ENCODE data around the gene ATXN7L1. TPM values are rescaled to one million over a fixed set of nuclear protein-coding genes. Genes with fewer than 3 reads are reported as not detected.

Gene ATXN7L1
- total RNA-seq, 2 donors from 2014 or later, result 3.6 to 5.4 TPM

- H3K27me3 Mint-ChIP-seq, result no peaks in the 10 kb centered on the region
- peaks cover 4% of the 10 kb centered on the region for H3K9me3 Mint-ChIP-seq
- peaks cover 23 to 38% of the 10 kb centered on the region in 2 donors for H3K4me1 Mint-ChIP-seq (ENCODE audit: low read depth in 2 of 2)
- no peak for ATAC-seq
- no peak for DNase-seq (ENCODE audit: low spot score)
- peaks cover 7% of the 10 kb centered on the region for H3K36me3 Mint-ChIP-seq
- peak overlapping the region in 1 of 2 donors; percentile 27 for H3K27ac Mint-ChIP-seq
- H3K4me3 Mint-ChIP-seq, result no peak overlapping the region
These were observed 55.9 kb downstream of the ATXN7L1 start for GRCh38 chr7:105820363-105821066.

- H3K27ac Mint-ChIP-seq, result peak overlapping the region in 1 of 2 donors; percentile 27
- H3K27me3 Mint-ChIP-seq, result no peaks in the 10 kb centered on the region
- peaks cover 4% of the 10 kb centered on the region for H3K9me3 Mint-ChIP-seq
- no peak for ATAC-seq
- H3K4me1 Mint-ChIP-seq (ENCODE audit: low read depth in 2 of 2), result peaks cover 26 to 40% of the 10 kb centered on the region in 2 donors
- DNase-seq (ENCODE audit: low spot score), result no peak
- H3K4me3 Mint-ChIP-seq, result no peak overlapping the region
- H3K36me3 Mint-ChIP-seq, result peaks cover 6% of the 10 kb centered on the region
These were observed 56.8 kb downstream of the ATXN7L1 start for GRCh38 chr7:105819559-105819958.

GRCh38 chr7:105816954-105817615, 59.3 kb downstream of the ATXN7L1 start:
- Mint-ChIP-seq H3K4me3 (no peak overlapping the region), H3K36me3 (no peaks in the 10 kb centered on the region), H3K27ac (no peak overlapping the region), H3K27me3 (no peaks in the 10 kb centered on the region), H3K9me3 (no peaks in the 10 kb centered on the region), H3K4me1 (ENCODE audit: low read depth in 2 of 2) (peaks cover 27 to 38% of the 10 kb centered on the region in 2 donors)
- ATAC-seq (no peak), DNase-seq (ENCODE audit: low spot score) (no peak)

DNA sequence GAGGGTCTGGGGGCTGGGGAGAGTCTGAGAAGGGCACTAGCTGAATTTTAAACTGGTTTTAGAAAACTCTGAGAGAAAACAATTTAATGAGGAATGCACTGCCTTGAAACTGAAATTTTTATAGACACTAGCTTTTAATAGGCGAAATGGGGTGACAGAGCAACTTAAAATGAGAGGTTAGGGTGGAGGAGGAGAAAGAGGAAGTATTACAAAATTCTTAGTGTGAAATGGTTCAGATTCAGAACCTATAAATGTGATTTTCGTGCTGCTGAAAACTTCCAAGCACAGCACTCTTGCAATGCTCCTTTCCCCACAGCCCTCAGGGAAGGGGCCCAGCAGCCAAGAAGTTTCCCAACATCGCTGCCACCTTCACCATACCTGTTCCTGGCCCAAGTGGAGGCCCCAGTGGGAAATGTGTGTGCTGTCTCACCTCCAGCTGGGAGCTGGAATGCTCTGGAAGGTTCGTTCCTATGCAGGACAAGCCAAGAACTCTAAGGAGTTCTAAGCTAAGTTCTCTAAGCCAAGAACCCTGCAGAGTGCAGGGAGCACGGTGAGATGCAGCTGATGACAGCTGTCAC, 60.0 kb downstream of the ATXN7L1 start:
- Mint-ChIP-seq H3K36me3 (no peaks in the 10 kb centered on the region), H3K27ac (peak overlapping the region in 1 of 2 donors; percentile 62), H3K4me3 (no peak overlapping the region), H3K27me3 (no peaks in the 10 kb centered on the region), H3K9me3 (no peaks in the 10 kb centered on the region), H3K4me1 (ENCODE audit: low read depth in 2 of 2) (peaks cover 27 to 33% of the 10 kb centered on the region in 2 donors)
- ATAC-seq (no peak), DNase-seq (ENCODE audit: low spot score) (no peak)

DNA sequence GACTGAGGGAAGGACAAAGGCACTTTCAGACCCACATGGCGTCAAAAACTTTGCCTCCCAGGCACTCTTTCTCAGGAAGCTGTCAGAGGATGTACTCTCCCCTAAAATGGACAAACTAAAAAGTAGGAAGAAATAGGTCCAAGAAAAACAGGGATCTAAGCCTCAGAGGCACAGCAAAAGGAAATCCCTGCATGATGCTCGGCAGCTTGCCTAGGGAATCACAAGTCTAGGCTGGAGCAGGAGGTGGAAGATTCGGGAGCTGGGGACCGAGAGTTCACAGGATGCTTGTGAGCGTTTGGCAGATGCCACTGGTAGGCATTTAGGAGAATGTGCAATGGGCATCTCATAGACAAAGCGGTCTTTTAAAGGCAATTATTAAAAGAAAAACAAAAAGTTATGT, 60.8 kb downstream of the ATXN7L1 start:
- Mint-ChIP-seq H3K36me3 (no peaks in the 10 kb centered on the region), H3K27ac (peak overlapping the region in 1 of 2 donors; percentile 62), H3K4me3 (no peak overlapping the region), H3K9me3 (no peaks in the 10 kb centered on the region), H3K4me1 (ENCODE audit: low read depth in 2 of 2) (peaks cover 31 to 32% of the 10 kb centered on the region in 2 donors), H3K27me3 (no peaks in the 10 kb centered on the region)
- ATAC-seq (no peak), DNase-seq (ENCODE audit: low spot score) (no peak)

DNA sequence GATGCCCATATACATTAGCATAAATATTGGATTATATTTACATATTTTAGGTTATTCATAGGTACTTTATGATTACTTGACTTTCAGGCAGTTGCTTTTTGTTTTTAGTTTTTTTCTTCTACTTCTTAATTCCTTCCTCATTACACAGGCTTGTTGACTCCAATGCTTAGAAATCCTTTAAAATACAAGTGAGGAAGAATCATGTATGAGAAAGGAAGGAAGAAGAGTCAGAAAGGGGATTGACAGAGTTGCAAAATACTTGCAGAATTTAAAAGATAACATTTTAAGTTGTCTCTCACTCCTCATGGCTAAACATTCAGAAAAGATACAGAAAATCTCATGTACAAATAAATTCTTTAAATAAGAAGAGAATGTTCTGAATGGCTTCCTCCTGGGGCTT, 61.9 kb downstream of the ATXN7L1 start:
- DNase-seq (ENCODE audit: low spot score), result no peak
- H3K9me3 Mint-ChIP-seq, result peaks cover 3% of the 10 kb centered on the region
- ATAC-seq, result no peak
- H3K36me3 Mint-ChIP-seq, result no peaks in the 10 kb centered on the region
- H3K4me3 Mint-ChIP-seq, result no peak overlapping the region
- H3K4me1 Mint-ChIP-seq (ENCODE audit: low read depth in 2 of 2), result peaks cover 31 to 36% of the 10 kb centered on the region in 2 donors
- H3K27ac Mint-ChIP-seq, result no peak overlapping the region
- no peaks in the 10 kb centered on the region for H3K27me3 Mint-ChIP-seq

DNA sequence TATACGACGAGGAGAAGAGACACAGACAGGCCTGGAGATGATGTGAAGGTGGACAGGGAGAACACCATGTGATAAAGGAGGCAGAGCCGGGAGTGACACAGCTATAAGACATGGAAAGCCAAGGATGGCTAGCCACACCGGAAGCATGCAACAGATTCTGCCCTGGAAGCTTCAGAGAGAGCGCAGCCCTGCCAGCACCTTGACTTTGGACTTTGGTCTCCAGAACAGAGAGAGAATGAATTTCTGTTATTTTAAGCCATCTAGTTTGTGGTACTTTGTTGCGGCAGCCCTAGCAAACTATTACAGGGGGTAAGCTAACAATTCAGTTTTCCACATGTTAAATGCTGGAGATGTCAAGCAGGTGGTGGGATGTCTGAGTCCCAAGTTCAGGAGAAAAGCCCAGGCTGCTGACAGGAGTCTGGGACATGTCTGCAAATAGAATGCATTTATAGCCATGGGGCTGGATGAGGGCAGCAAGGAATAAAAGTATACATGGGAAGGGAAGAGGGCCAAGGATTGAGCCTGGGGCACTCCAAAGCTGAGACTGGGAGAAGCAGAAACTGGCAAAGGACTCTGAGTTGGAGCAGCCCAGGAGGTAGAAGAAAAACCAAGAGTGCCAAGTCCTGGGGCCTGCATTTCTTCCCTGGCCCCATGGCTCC, 65.1 kb downstream of the ATXN7L1 start:
- Mint-ChIP-seq H3K27me3 (no peaks in the 10 kb centered on the region), H3K4me3 (no peak overlapping the region), H3K9me3 (peaks cover 3% of the 10 kb centered on the region), H3K4me1 (ENCODE audit: low read depth in 2 of 2) (peaks cover 61 to 66% of the 10 kb centered on the region in 2 donors), H3K36me3 (no peaks in the 10 kb centered on the region), H3K27ac (peak overlapping the region in 1 of 2 donors; percentile 86)
- ATAC-seq (no peak), DNase-seq (ENCODE audit: low spot score) (no peak)

DNA sequence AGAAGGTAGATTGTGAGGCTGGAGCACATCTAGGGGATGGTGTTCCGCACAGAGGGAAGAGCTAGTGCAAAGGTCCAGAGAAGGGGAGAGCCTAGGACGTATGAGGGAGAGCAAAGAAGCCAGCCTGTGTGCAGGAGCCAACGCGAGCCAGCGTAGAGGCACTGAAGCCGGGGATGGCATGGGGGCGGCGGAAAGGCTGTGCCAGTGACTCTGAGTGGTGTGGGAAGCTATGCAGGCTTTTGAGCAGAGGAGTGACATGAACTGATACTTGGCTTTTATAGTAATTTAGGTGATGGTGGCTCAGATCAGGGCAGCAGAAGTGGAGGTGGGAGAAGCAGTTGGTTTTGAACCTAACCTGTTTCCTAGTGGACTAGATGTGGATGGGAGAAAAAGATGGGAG, 65.8 kb downstream of the ATXN7L1 start:
- DNase-seq (ENCODE audit: low spot score) (no peak), ATAC-seq (no peak)
- H3K4me3 Mint-ChIP-seq, result no peak overlapping the region
- H3K9me3 Mint-ChIP-seq, result peaks cover 3% of the 10 kb centered on the region
- peak overlapping the region; percentile 58 to 86 for H3K27ac Mint-ChIP-seq
- no peaks in the 10 kb centered on the region for H3K27me3 Mint-ChIP-seq
- H3K4me1 Mint-ChIP-seq (ENCODE audit: low read depth in 2 of 2), result peaks cover 61 to 66% of the 10 kb centered on the region in 2 donors
- no peaks in the 10 kb centered on the region for H3K36me3 Mint-ChIP-seq

GRCh38 chr7:105808703-105809590, 67.5 kb downstream of the ATXN7L1 start:
- ATAC-seq, result peak; percentile 94 to 95
- Mint-ChIP-seq H3K36me3 (no peaks in the 10 kb centered on the region), H3K27ac (peak overlapping the region; percentile 58 to 86), H3K4me1 (ENCODE audit: low read depth in 2 of 2) (peaks cover 66 to 68% of the 10 kb centered on the region in 2 donors), H3K9me3 (peaks cover 3% of the 10 kb centered on the region), H3K4me3 (peak overlapping the region; percentile 73), H3K27me3 (no peaks in the 10 kb centered on the region)
- DNase-seq (ENCODE audit: low spot score), result peak; percentile 91

DNA sequence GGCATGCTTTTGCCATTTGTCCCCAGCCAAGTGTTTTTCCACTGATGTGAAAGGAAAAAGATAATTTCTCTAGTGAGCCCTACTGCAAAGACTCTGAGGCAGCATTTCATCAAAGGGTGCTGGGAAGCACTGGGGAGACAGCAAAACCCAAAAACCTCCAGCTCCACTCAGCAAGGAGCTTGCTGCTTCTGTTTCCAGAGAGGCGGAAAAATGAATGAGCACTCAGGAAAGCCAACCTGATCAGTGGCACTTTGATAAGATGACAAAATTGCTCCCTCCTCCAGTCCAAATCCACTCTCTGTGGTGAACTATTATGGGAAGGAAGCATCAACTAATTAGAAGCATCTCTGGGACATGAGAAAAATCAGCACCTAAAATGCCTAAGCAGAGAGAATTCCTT, 68.2 kb downstream of the ATXN7L1 start:
- Mint-ChIP-seq H3K27me3 (no peaks in the 10 kb centered on the region), H3K4me3 (peak overlapping the region; percentile 73), H3K4me1 (ENCODE audit: low read depth in 2 of 2) (peaks cover 62 to 66% of the 10 kb centered on the region in 2 donors), H3K9me3 (peaks cover 3% of the 10 kb centered on the region), H3K36me3 (no peaks in the 10 kb centered on the region), H3K27ac (peak overlapping the region; percentile 58 to 86)
- ATAC-seq (no peak), DNase-seq (ENCODE audit: low spot score) (no peak)

- H3K4me3 Mint-ChIP-seq, result peak overlapping the region; percentile 65
- DNase-seq (ENCODE audit: low spot score) (no peak), ATAC-seq (no peak)
- H3K9me3 Mint-ChIP-seq, result peaks cover 3% of the 10 kb centered on the region
- peak overlapping the region; percentile 58 to 86 for H3K27ac Mint-ChIP-seq
- no peaks in the 10 kb centered on the region for H3K36me3 Mint-ChIP-seq
- peaks cover 66 to 68% of the 10 kb centered on the region in 2 donors for H3K4me1 Mint-ChIP-seq (ENCODE audit: low read depth in 2 of 2)
- no peaks in the 10 kb centered on the region for H3K27me3 Mint-ChIP-seq
These were observed 69.0 kb downstream of the ATXN7L1 start for GRCh38 chr7:105807448-105807762.

DNA sequence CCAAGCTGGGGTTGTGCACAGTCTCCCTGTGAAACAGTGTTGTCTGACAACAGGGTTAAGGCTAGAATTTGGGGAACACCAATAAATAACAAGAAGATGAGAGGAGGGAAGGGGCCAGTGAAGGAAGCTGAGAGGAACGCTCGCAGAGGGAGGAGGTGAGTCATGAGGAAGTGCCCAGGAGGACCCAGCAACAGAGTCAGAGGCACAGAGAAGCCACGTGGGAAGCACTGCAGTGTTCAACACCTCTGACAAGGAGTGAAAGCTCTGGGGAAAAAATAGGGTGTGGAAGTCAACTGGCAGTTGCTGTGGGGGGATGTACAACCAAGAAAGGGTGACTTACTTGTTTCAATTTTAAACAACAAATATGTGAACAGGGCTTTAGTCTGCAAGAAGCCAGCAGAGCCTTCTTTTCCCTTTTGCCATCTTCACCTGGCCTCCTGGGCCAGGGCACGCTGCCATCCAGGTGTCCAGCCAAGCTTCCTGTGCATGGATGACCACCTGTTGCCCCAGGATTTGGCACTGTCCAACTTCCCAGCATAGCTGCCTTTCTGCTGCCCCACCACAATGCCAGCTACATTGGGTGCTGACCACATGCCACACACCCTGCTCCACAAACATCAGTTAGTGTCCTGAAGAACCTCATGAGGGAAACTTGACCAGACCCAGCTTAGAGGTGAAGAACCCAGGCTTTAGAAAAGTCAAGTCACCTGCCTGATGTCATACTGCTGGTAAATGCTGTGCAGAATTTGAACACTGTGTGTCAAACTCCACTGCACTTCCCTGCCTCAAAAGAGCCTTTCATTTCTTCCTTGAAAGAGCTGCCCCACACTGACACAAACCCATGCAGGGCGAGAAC, 69.6 kb downstream of the ATXN7L1 start:
- Mint-ChIP-seq H3K27ac (peak overlapping the region; percentile 58 to 86), H3K4me1 (ENCODE audit: low read depth in 2 of 2) (peaks cover 66 to 68% of the 10 kb centered on the region in 2 donors), H3K27me3 (no peaks in the 10 kb centered on the region), H3K4me3 (peak overlapping the region; percentile 65), H3K9me3 (peaks cover 3% of the 10 kb centered on the region), H3K36me3 (no peaks in the 10 kb centered on the region)
- DNase-seq (ENCODE audit: low spot score), result peak; percentile 90
- ATAC-seq, result peak; percentile 82 to 86

All from natural killer cell treated with Interleukin-12 subunit alpha and Interleukin-12 subunit beta and Interleukin-15 and Interleukin-18, amount 100 ng/mL, for 72 hours (primary cell).